ENCODE measurements around the gene DSC2.

Gene DSC2

DNA sequence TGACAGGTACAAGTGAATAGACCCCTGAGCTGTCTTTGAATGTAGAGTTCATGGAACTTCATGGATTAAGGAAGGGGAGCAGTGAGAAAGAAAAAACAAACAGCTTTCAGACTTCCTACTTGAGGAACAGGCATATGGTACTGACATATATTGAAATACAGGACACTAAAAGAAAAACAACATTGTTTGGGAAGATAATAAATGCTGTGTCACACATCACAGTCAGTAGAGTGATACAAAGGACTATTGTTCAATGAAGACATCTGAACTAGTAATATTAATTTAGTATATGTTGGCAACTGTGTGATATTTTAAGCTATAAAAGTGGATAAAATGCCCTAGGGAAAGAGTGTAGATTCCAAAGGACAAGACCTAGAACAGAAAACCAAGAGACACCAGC is 3.3 kb downstream of the DSC2 start:
- DNase-seq (ENCODE audit: low spot score), result no peak

DNA sequence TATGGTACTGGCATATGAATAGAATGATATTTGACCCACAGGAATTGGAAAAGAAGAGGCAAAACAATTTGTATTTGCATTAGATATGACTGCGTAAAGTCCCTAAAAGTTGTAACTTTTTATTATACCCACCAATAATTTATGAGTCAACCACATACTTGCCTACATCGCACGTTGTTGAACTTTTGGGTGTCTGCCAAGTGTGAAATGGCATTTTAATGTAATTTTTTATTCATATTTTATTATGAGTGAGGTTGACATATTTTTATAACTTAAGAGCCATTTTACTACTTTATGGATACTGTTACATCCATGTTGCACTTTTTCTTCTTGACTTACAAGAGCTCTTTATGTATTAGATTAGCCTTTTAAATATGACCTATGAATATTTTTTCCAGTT is 4.6 kb downstream of the DSC2 start:
- DNase-seq (ENCODE audit: low spot score), result no peak

DNA sequence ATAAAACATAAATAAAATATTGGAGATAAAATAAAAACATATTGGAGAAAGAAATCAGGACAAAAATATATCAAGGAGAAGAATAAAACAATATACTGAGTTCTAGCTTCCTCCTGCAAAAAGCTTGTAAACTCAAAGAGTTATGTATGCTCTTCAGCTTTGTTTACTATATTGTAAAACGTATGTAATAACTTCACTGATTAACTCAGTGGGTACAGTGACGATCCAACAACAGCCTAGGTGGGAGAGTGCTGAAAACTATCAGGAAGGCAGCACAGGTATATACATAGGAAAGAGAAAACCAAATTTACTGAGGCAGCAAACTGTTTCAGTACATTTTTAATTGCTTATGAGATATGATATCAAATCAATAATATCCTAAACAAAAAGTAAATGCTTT is 8.3 kb downstream of the DSC2 start:
- no peak for DNase-seq (ENCODE audit: low spot score)

DNA sequence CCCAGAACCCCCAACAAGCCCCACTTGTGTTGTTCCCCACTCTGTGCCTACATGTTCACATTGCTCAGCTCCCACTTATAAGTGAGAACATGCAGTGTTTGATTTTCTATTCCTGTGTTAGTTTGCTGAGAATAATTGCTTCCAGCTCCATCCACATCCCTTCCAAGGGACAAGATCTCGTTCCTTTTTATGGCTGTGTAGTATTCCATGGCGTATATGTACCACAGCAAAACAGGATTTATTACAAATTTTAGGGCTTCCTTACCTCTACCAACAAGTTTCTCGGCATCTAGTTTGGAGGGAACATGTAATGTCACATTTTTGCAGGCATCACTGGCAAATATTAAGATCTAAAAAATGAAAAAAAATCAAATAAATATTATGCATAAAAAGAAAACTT is 8.9 kb downstream of the DSC2 start:
- no peak for DNase-seq (ENCODE audit: low spot score)

DNA sequence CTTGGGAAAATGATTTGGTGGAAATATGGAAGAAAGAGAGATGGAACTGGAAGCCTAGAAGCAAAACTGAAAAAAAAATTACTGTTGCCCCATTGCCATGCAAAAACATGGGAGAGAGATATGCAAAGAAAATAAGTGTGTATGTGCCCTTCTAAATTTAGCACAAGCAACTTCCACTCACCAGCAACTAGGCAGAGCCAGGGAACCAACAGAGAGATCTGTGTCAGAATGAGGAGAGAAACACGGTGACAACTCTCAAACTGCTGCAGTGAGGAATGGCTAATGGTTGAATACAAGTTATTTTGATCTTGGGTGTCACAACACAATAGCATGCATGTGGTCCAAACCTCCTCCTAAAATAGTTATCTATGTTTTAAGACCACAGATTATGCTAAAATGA is 10.9 kb downstream of the DSC2 start:
- DNase-seq (ENCODE audit: low spot score), result no peak

DNA sequence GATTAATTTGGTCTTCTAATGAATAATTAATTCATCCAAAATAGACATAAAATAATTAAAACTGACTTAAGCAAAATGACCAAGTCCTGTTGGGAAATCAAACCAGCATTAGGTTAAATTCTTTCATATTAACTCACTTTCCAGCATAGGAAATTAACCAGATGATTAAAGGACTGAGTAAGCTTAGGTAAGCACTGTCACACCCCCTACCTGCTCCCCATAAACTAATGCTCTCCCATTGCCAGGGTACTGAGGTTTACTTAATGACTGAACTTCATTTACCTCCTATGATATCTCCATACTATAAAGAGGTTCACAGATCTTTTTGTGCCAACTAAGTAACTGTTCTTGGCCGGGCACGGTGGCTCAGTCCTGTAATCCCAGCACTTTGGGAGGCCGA is 13.7 kb downstream of the DSC2 start:
- DNase-seq (ENCODE audit: low spot score), result no peak

DNA sequence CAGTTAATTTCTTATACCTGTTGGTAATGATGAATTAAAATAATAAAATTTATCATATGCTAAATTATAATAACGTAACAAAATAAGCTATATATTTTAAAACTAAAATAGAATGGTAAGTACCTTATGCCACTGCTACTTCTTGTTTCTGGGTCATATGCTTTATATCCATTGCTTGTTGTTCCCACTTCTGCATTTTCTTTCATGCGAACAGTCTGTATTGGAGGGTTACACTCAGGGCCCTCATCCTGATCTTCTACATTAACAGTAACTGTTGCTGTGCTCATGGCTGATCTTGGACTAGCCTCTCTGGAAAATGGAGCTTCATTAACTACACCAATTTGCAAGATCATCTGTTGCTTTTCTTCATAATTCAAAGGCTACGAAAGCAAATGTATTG is 22.2 kb downstream of the DSC2 start:
- no peak for DNase-seq (ENCODE audit: low spot score)

DNA sequence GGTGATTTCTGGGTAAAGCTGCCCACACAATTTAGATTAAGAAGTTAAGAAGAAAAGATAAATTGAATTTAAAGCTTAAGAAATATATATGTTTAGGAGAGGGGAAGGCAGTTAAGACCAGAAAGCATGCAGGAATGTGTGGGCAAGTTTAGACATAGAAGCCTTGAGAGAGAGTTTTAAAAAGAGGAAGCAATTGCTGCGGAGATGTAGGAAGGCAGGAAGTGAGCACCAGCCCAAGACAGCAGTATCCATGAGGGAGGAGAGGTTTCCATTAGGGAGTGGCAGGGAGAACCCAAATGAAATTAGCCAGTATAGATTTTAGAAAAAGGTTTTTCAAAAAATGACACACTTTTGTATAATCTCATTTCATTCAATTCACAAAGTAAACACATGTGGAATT is 24.3 kb downstream of the DSC2 start:
- no peak for DNase-seq (ENCODE audit: low spot score)

DNA sequence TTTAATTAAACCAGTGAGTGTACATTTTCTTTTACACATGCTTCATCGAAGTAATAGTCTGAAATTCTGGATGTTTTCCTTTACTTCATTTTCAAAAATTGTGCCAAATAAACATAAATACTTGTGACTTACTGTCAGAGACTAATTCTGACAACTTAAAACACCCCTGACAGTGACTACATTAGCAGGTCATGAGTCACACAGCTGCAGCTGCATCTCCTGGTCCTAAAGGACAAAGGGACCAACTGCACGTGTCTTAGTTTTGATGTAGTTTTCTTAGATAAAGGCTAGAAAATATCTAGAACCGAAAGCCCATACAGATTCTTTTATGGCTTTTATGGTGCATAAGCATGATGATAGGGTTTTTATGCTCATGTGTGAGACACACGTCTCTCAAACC is 30.0 kb downstream of the DSC2 start:
- DNase-seq (ENCODE audit: low spot score), result no peak

DNA sequence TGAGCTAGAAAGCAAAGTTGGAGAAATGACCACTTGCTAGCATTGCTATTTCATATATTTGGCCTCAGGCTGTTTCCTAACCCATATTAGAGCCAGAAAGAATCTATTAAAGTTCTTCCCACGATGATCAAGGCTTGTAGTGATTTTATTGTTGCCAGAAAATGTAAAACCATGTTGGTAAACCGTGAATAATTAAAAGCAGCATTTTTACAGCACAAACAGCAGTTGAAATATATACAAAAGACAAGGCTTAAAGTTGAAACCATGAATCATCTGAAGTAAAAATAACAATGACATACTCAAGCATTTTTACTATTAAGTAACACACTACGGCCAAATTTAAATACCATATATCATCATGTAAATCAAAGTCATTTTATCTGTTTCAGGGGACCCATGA is 32.0 kb downstream of the DSC2 start:
- no peak for DNase-seq (ENCODE audit: low spot score)

DNA sequence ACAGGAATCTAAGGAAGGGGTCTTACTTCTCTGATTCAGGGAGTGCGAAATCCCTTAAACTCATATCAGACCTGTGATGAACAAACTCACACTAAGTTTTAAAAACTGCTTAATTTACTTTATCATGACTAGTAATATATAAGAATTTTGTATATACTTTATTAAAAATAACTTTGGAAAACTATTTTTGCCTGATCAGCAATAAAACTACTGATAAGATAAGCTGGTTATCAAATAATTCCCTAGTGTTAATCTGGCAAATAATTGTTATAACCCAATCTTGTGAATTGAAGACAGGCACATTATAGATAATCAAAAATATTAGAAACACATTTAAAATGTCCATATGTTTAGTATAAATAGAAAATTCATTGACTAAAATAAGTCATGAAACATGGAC is 36.0 kb downstream of the DSC2 start:
- DNase-seq (ENCODE audit: low spot score), result no peak

DNA sequence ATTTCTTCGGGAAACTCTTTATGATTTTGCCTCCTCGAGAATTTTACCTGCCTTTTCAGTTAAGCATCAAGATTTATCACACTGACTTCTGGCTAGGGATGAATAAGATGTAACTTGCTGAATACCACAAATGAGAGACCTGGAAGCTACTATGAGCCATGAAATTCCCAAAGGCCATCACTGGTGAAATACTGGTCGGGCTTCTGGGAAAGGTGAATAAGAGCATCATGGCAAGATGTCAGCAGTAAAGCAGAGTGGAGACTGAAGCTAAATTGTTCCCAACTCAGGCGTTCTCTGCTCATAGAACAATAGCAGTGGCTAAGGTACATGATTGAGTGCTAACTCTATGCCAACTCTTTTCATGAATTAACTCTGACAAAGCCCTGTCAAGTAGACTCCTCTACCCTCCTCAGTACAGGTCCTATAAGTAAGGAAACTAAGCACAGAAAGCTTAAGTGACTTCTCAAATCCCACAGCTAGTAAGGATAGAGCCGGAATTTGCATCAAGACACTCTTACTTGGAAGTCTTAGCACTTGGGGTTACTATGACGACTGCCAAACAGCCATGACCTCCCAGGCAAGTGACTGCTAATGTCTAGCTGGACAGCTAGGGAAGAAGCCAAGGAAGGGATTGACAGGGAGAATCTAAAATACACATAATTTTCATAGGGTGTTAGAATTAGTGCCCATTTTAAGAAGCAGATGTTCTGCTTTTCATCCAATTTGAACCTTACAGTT is 37.0 kb downstream of the DSC2 start:
- no peak for DNase-seq (ENCODE audit: low spot score)

DNA sequence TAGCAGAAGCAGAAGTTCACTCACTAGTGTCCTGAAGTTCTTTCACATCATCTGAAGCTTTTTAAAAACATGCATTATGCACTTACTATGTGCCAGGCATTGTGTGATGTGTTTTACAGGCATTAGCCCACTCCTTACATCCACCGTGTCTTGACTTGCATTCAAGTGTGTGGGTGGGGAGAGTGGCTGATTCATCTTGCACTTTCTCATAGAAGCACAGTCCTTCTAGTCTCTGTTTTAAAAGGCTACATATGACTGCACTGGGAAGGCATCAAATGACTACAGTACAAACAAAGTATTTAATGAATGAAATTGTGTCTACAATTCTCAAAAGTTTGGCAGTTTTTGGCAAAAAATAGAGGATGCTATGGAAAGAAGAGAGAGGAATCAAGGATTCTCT is 38.1 kb downstream of the DSC2 start:
- DNase-seq (ENCODE audit: low spot score), result no peak

DNA sequence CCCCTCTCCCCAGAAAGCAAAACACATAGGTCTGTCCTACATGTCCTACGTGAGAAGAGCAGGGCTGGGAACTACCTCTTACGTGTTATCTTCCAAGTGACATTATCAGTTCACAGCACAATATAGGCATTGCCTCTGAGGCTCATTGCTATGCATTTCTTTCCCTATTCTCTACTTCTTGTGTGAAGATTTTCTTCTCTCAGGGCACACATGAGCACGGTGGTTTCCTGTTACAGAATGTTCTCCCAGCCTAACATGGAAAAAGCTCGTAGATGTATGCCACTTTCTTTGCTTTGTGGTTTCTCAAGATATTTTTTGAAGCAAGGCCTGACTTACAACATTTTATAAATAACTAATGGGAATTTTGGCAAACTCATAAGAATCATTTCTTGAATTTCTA is 40.3 kb downstream of the DSC2 start:
- no peak for DNase-seq (ENCODE audit: low spot score)

DNA sequence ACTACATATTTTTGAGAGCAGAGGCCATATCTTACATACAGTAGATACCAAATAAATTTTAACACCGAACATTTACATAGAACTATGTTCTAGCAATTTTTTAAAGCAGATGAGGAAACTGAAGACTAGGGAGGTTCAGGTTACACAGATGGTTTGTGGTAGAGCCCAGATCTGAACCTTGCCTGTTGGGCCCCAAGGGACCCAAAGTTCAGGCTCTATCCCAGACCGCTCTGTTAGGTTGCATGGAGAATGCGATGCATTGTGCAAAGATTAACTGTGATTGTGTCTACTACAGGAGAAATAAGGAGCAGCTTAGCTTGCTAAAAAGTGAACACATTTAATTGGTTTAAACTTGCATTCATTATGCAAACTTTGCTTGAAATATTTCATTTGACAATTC is 43.3 kb downstream of the DSC2 start:
- no peak for DNase-seq (ENCODE audit: low spot score)

DNA sequence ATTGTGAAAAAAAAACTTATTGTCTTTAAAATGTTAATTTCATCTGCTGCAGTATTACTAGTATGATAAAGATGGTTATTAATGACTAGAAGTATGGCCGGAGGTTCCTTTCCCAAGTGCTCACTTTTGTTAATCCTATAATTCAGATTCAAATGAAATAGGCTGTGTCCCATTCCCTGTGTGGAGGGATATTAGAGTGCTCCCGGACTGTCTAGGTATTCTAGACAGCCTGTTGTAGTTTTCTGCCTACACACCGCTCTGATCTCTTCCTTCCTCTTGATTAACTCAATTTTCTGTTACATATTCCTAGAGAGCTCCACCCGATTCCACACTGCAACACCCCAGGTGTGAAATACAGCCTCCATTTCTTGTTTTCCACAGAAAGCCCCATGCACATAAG is 44.3 kb downstream of the DSC2 start:
- DNase-seq (ENCODE audit: low spot score), result no peak

DNA sequence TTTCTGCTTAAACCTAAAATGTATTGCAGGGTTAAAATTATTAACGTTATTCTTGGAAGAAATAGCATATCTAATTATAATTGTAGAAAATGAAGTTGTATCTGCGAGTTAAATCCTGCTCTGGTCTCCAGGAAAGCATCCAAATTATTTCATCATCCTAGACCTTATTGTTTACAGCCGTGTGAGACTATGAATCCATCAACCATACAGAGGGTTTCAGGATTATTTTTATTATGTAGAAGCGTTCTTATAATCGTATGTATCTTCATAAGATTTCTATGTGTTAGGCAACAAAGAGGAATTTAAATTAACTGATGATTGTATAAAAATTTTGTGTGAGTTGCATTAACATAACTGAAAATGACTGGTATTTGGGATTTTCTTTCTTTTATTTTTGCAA is 45.2 kb downstream of the DSC2 start:
- no peak for DNase-seq (ENCODE audit: low spot score)

DNA sequence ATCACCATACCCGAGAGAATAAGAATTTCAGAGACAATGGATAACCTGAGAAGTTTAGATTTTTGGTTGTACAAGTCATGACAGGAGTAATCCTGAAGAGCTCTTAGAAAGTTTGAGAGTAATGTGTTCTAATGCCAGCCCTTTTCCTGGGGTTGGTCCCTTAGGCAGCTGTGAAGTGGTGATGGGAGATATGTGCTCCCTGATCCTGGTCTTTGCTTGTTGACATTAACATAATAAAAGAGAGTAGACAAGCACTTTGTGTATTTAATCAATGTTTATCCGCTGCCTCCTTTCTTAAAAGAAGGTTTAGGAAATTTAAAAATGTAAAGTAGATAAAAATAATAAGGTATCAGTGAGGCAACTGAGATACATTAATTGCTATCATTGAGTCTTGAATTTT is 45.9 kb downstream of the DSC2 start:
- no peak for DNase-seq (ENCODE audit: low spot score)

DNA sequence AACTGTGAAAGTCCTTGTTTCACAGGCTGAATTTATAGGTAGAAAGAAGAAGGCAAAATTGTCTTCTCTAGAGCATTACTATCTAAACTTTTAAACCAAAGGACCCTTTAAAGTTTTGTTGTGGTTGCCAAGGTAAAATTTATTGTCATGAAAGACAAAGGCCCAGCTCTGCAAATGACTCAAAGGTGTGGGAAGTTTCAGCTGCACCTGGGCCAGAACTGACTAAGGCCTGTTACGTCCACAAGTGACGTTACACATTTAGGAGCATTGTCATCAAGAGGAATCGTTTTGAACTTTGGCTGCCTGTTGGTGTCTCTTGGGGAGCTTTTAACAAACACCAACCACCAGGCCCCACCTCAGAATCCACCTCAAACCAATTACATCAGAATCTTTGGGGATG is 51.6 kb downstream of the DSC2 start:
- DNase-seq (ENCODE audit: low spot score), result no peak

DNA sequence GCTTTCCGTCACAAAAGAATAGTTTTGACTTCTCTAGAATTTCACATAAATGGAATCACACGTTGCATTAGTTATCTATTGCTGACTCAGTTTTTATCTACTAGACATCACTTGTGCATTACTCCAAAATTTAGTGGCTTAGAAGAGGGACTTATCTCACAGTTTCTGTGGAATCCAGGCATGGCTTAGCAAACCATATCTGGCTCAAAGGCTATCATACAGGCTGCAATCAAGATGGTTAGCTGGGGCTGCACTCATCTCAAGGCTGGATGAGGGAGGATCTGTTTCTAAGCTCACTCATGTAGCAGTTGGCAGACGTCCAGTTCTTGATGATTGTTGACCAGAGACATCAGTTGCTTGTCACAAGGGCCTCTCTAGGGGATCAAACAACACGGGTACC is 53.0 kb downstream of the DSC2 start:
- no peak for DNase-seq (ENCODE audit: low spot score)

DNA sequence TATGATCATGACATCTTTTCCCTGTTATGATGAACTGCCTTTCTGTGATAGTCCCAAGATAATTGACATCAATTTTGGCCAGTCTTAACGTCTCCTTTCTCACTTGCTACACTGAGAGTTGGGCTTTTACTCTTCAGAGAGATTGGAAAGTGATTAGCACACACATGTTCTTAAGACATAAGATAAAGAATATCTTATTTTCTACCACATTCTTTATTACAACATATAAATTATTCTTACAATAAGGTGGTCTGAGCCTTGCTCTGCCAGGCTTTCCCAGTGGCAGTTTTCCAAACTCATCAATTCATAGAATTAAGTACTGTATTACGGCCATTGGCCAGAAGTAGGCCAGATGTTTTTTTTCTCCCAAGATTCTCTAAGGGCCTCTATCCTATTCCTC is 54.0 kb downstream of the DSC2 start:
- no peak for DNase-seq (ENCODE audit: low spot score)

DNA sequence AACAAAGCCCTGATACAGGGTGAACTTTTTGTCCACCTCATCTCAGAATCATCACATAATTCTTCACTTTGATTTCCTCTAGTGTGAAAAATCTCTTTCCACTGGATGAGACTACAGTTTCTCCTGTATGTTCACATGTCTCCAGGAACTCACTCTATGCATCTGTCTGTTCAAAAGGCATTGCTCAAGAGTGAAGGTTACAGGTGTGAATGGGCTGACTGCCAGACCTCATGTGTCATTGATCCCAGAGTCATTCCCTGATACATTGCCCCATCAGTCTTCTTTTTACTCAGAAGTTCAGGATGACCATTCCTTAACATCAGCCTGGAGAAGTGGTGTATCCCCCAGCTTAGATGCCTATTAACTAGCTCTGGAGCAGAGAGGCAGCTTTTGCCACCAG is 55.3 kb downstream of the DSC2 start:
- DNase-seq (ENCODE audit: low spot score), result no peak

DNA sequence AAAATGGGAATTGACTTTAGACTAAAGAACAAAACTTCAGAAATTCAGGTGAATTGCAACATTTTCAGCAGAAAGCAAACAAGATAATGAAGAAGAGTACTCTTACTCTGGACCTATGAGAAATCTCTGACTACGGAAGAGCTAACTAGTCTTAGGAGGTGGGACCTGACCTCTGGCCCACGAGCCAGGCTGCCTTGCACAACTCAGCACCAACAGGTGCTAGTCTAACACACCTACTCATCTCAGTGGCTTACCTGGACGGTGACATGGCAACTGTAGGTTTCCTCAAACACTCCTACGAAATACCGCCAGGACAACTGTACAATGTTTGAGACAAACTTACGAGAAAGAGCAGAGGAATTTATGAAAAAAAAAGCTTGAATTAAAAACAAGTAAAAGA is 56.6 kb downstream of the DSC2 start:
- DNase-seq (ENCODE audit: low spot score), result no peak

DNA sequence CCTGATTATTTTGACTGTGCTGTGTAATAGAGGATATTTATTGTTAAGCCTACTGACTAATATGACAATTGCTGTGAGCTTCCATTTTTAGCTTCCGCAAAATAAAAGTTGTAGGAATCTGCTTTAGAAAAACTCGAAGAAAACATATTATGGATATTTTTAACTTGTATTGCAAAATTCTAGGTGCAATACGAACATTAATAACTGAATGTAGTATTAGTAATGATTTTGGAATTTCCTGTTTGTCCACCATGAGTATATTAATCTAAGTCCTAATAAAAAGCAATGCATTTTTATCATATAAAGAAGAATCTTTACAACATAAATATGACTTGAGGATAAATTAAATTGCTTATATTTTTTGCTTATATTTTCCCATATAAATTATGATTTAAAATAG is 57.3 kb downstream of the DSC2 start:
- peak; percentile 39 for DNase-seq (ENCODE audit: low spot score)

DNA sequence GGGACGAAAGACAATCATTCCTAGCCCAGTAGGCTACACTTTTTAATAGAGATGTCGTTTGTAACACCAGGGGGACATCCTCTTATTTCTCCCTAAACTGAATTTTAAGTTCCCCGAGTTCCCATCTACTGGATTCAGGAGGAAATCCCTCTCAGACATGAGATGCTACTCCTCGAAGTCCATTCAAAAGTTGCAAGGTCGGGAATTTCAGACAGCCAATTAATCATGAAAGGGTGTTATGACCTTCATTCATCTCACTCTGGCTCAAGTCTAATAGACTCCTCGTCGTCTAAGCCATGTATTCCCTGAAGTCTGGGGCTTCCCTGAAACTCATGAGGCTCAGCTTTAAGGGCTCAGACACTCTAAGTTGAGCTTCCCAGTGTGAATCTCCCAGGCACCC is 58.5 kb downstream of the DSC2 start:
- DNase-seq (ENCODE audit: low spot score), result no peak

Measured in kidney capillary endothelial cell (primary cell).